PC-9 (cell line): Measurements from ENCODE around the gene SCNN1B. TPM values are rescaled to one million over a fixed set of nuclear protein-coding genes. Genes with fewer than 3 reads are reported as not detected.

ENCODE experiments used
- BruUV-seq: library from RNA; stranded (reverse); fragments of 400-500 nt; replicated peaks from 2 replicates; lab custom pipeline; 2021; lab: Mats Ljungman, UMichigan
- CTCF ChIA-PET: fragments of 300-600 bp; sonication (Branson Sonifier 250); formaldehyde crosslinking; loops from one replicate; lab custom pipeline; 2022; ENCODE audit warnings: antibody characterized with exemption; lab: Charles Lee
- POLR2A ChIA-PET: fragments of 300-600 bp; sonication (Branson Sonifier 250); formaldehyde crosslinking; loops from one replicate; lab custom pipeline; 2022; ENCODE audit warnings: antibody characterized with exemption; ENCODE audit not compliant: unreplicated experiment; lab: Charles Lee
- DNase-seq, 2 experiments: peaks; one replicate each; pipeline versions ENCODE4 v3.0.0 to v3.0.0-alpha.2; 2015 to 2022; ENCODE audit warnings: mixed read lengths in 1 of 2
- H2AFZ ChIP-seq: fragments of 200-600 bp; sonication (generic); 2 replicates; pipeline ENCODE4 v1.8.1; 2017; ENCODE audit warnings: antibody characterized with exemption
- H3F3A ChIP-seq: fragments of 200-600 bp; sonication (generic); 2 replicates; pipeline ENCODE4 v1.8.1; 2017; ENCODE audit warnings: antibody characterized with exemption, mild to moderate bottlenecking, low read depth; ENCODE audit not compliant: insufficient read depth
- H3K27ac ChIP-seq: fragments of 200-600 bp; sonication (generic); 2 replicates; pipeline ENCODE4 v1.6.1; 2016; ENCODE audit warnings: mixed run types
- H3K27me3 ChIP-seq: fragments of 200-600 bp; sonication (generic); 2 replicates; pipeline ENCODE4 v1.6.1; 2016; ENCODE audit warnings: low read depth, mixed run types; ENCODE audit not compliant: insufficient read depth
- H3K36me3 ChIP-seq: fragments of 200-600 bp; sonication (generic); 2 replicates; pipeline ENCODE4 v1.6.1; 2016; ENCODE audit warnings: low read depth, mixed run types
- H3K4me1 ChIP-seq: fragments of 200-600 bp; sonication (generic); replicated peaks from 2 replicates; pipeline ENCODE4 v1.6.1; 2016; ENCODE audit warnings: mixed run types; ENCODE audit not compliant: insufficient read depth
- H3K4me2 ChIP-seq: fragments of 200-600 bp; sonication (generic); 2 replicates; pipeline ENCODE4 v1.6.1; 2017; ENCODE audit warnings: mixed run types
- H3K4me3 ChIP-seq: fragments of 200-600 bp; sonication (generic); 2 replicates; pipeline ENCODE4 v1.6.1; 2016; ENCODE audit warnings: mixed run types
- H3K79me2 ChIP-seq: fragments of 200-600 bp; sonication (generic); 2 replicates; pipeline ENCODE4 v1.6.1; 2017; ENCODE audit warnings: low read depth, mixed run types
- H3K9me2 ChIP-seq: fragments of 200-600 bp; sonication (generic); 2 replicates; pipeline ENCODE4 v1.8.1; 2017; ENCODE audit warnings: mild to moderate bottlenecking; ENCODE audit not compliant: insufficient read depth
- H3K9me3 ChIP-seq: fragments of 200-600 bp; sonication (generic); 2 replicates; pipeline ENCODE4 v1.8.1; 2016; ENCODE audit warnings: low read depth; ENCODE audit not compliant: insufficient read depth
- H4K20me1 ChIP-seq: fragments of 200-600 bp; sonication (generic); 2 replicates; pipeline ENCODE4 v1.8.1; 2017; ENCODE audit not compliant: insufficient read depth
- EZH2 ChIP-seq: fragments of 200-600 bp; sonication (generic); IDR thresholded peaks from 2 replicates; pipeline ENCODE4 v1.8.0; 2017; ENCODE audit warnings: antibody characterized with exemption, low read depth
- intact Hi-C: fragments of 100-400 bp; cut with micrococcal nuclease; formaldehyde crosslinking; loops from one replicate; pipeline ENCODE4 v1.10.0; 2022; ENCODE audit not compliant: unreplicated experiment
- total RNA-seq: library from RNA; stranded (reverse); gene quantifications from 2 replicates; pipeline ENCODE4 v1.2.3, GENCODE V29; 2021
- TF ChIP-seq, protein P1 (sequence below): fragments of 200-600 bp; sonication (generic); conservative IDR thresholded peaks from 2 replicates; pipeline ENCODE4 v1.6.1; 2017; ENCODE audit warnings: mixed run types, antibody characterized with exemption, mild to moderate bottlenecking, moderate library complexity

SCNN1B gene
- total RNA-seq, 1 experiment from 2014 or later = 0.57 TPM

DNA sequence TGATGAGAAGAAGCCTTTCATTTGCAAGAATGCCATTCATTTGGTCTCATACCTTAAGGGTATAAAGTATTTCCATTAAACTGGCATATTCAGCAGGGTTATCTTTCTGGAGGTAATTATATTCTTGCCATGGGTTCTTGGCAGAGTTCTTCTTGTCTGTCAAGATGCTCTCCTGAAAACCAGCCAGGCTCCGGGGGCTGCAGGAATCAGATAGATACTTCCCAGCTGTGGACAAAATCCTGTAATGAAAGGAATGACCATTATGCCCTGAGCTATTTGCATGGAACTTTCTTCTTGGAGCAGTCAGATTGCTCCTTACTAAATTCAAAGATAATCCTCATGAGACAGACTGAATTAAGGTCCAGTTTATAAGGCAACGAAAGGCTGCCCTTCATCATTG lies 103.9 kb downstream of the SCNN1B start:
- no peak overlapping the region for H3K27ac ChIP-seq
- H3K4me1 ChIP-seq = peaks cover 13% of the 10 kb centered on the region
- no peak overlapping the region for H3K4me2 ChIP-seq
- no peaks in the 10 kb centered on the region for H3K27me3 ChIP-seq
- POLR2A ChIA-PET = no interaction called here
- BruUV-seq = no TSS peak
- CTCF ChIA-PET = interaction anchor here (0.7 kb wide), 1 partner anchor 204 kb away, joined by 3 read pairs; no protein-coding TSS in a partner anchor
- no peaks in the 10 kb centered on the region for H3K79me2 ChIP-seq
- DNase-seq = no peak
- no peaks in the 10 kb centered on the region for H4K20me1 ChIP-seq
- no peaks in the 10 kb centered on the region for H3K9me3 ChIP-seq
- H3F3A ChIP-seq = peaks cover 9% of the 10 kb centered on the region; the same call in 1 of the 2 replicates
- no peak overlapping the region for H3K4me3 ChIP-seq
- H3K36me3 ChIP-seq = peaks cover 12% of the 10 kb centered on the region; the same call in 1 of the 2 replicates
- intact Hi-C loops = no loop called here
- no peak overlapping the region for H2AFZ ChIP-seq
- TF ChIP-seq, protein P1, sequence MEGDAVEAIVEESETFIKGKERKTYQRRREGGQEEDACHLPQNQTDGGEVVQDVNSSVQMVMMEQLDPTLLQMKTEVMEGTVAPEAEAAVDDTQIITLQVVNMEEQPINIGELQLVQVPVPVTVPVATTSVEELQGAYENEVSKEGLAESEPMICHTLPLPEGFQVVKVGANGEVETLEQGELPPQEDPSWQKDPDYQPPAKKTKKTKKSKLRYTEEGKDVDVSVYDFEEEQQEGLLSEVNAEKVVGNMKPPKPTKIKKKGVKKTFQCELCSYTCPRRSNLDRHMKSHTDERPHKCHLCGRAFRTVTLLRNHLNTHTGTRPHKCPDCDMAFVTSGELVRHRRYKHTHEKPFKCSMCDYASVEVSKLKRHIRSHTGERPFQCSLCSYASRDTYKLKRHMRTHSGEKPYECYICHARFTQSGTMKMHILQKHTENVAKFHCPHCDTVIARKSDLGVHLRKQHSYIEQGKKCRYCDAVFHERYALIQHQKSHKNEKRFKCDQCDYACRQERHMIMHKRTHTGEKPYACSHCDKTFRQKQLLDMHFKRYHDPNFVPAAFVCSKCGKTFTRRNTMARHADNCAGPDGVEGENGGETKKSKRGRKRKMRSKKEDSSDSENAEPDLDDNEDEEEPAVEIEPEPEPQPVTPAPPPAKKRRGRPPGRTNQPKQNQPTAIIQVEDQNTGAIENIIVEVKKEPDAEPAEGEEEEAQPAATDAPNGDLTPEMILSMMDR = no peak
- TF ChIP-seq EZH2 = no peak
- no peaks in the 10 kb centered on the region for H3K9me2 ChIP-seq

DNA sequence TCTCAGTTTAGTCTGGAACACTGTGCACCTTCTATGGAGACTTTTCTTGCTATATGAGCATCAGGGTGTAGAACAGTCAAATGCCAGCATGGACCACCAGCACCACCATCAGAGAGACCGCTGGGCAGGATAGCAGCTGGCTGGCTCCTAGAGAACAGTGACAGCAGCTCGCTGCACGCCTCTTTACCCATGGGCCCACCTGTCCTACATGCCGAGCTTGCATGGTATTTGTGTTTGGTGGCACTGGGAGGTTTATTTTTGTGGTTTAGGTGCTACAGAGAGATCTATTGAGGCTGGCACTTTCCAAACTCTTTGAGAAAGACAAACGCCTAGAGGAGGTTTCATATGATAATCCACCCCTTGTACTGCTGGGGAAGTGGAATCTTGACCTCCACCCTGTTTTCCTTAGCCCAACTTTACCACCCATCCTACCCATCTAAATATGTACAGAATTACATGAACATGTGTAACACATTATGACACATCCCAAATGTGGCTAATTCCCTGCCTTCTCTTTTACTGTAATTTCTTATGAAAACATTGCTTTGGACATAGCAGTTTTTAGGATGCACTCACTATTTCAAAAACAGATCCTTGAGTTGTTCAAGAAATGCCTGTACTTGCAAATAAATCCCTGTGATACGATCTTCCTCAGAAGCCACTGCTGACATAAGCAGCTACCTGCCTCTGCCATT lies 104.6 kb downstream of the SCNN1B start:
- ChIA-PET POLR2A (no interaction called here), CTCF (interaction anchor here (0.7 kb wide), 1 partner anchor 204 kb away, joined by 3 read pairs; no protein-coding TSS in a partner anchor)
- Histone ChIP-seq H3K4me3 (no peak overlapping the region), H3K9me2 (no peaks in the 10 kb centered on the region), H4K20me1 (no peaks in the 10 kb centered on the region), H3K79me2 (no peaks in the 10 kb centered on the region), H3K4me2 (no peak overlapping the region), H3K36me3 (peaks cover 9% of the 10 kb centered on the region; the same call in 1 of the 2 replicates), H3K9me3 (no peaks in the 10 kb centered on the region), H3K4me1 (peaks cover 13% of the 10 kb centered on the region), H2AFZ (no peak overlapping the region), H3K27me3 (no peaks in the 10 kb centered on the region), H3F3A (peaks cover 9% of the 10 kb centered on the region; the same call in 1 of the 2 replicates), H3K27ac (no peak overlapping the region)
- no peak for TF ChIP-seq EZH2
- TF ChIP-seq, protein P1 = no peak
- intact Hi-C loops = no loop called here
- no TSS peak for BruUV-seq
- no peak for DNase-seq

DNA sequence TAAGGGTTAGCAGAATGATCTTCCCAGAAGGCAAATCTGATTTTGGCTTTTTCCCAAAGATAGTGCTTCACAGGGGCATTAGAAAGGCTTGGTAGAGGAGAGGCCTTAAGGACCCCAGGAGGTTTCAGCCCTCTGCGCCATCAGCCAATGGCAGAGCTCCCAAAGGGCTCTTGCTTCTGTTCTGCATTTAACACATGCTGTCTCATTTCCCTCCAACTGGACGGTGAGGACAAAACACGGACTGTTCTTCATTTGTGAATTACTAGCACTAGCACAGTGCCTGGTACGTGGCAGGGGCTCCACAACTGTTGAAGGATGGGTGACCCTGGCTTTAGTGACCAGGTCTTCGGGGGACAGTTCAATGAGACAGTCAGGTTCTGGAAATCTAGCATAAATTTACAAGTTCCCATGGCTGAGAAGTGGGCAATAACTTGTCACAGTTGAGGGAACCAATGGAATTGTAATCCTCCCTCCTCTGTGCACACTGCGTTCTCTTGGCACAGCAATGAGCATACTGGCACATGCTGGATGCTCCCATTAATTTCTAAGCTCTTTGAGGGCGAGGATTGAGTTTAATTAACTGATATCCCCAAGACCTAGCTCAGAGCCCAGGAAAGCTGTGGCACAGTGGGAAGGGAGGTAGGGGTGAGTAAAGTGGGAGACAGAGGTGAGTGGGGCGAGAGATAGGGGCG lies 105.5 kb downstream of the SCNN1B start:
- Histone ChIP-seq H3K9me3 (no peaks in the 10 kb centered on the region), H3K4me1 (peaks cover 13% of the 10 kb centered on the region), H3K4me2 (no peak overlapping the region), H2AFZ (no peak overlapping the region), H4K20me1 (no peaks in the 10 kb centered on the region), H3K27me3 (no peaks in the 10 kb centered on the region), H3K36me3 (peaks cover 9% of the 10 kb centered on the region; the same call in 1 of the 2 replicates), H3F3A (peaks cover 9% of the 10 kb centered on the region; the same call in 1 of the 2 replicates), H3K4me3 (no peak overlapping the region), H3K27ac (no peak overlapping the region), H3K79me2 (no peaks in the 10 kb centered on the region), H3K9me2 (no peaks in the 10 kb centered on the region)
- BruUV-seq = no TSS peak
- ChIA-PET POLR2A (no interaction called here), CTCF (no interaction called here)
- intact Hi-C loops = no loop called here
- TF ChIP-seq EZH2 = no peak
- TF ChIP-seq, protein P1 = no peak
- no peak for DNase-seq
